Activated T-helper 1 cell treated with Interleukin-2 at 50 U/mL for 16 hours (primary cell): Measurements from ENCODE around the gene VIPR2.
"Not testable (repeated sequence)": the region's sequence is repeated elsewhere in the genome, so short reads cannot be mapped to it uniquely, and the experiment has no call there.

Experiments
- DNase-seq: peaks from one replicate; pipeline ENCODE4 v3.0.0-alpha.2; 2020; ENCODE audit warnings: low read depth

VIPR2 gene

GRCh38 chr7:159010411-159010810 is 134.3 kb downstream of the VIPR2 start:
- DNase-seq: no peak

GRCh38 chr7:159009951-159010350 is 134.7 kb downstream of the VIPR2 start:
- DNase-seq: no peak

- no peak for DNase-seq
Observed at GRCh38 chr7:159008417-159008816, 136.2 kb downstream of the VIPR2 start.

- DNase-seq: no peak
Observed at GRCh38 chr7:159007996-159008389, 136.7 kb downstream of the VIPR2 start.

- no peak for DNase-seq
Observed at GRCh38 chr7:159007364-159007995, 137.2 kb downstream of the VIPR2 start.

- DNase-seq: no peak
Observed at GRCh38 chr7:159006610-159007130, 138.0 kb downstream of the VIPR2 start.

- not testable (repeated sequence) for DNase-seq
Observed at GRCh38 chr7:159006022-159006609, 138.6 kb downstream of the VIPR2 start.

GRCh38 chr7:159005618-159006017 is 139.0 kb downstream of the VIPR2 start:
- no peak for DNase-seq

- DNase-seq: no peak
Observed at GRCh38 chr7:159004411-159004810, 140.3 kb downstream of the VIPR2 start.

- no peak for DNase-seq
Observed at GRCh38 chr7:159001811-159002210, 142.9 kb downstream of the VIPR2 start.

GRCh38 chr7:159000859-159001435 is 143.7 kb downstream of the VIPR2 start:
- no peak for DNase-seq

GRCh38 chr7:159000070-159000469 is 144.6 kb downstream of the VIPR2 start:
- DNase-seq: no peak

- DNase-seq: no peak
Observed at GRCh38 chr7:158999496-158999895, 145.2 kb downstream of the VIPR2 start.

GRCh38 chr7:158998261-158998660 is 146.4 kb downstream of the VIPR2 start:
- DNase-seq: not testable (repeated sequence)

GRCh38 chr7:158997471-158997870 is 147.2 kb downstream of the VIPR2 start:
- no peak for DNase-seq

- no peak for DNase-seq
Observed at GRCh38 chr7:158997110-158997453, 147.6 kb downstream of the VIPR2 start.

- no peak for DNase-seq
Observed at GRCh38 chr7:158996214-158997109, 148.2 kb downstream of the VIPR2 start.

- no peak for DNase-seq
Observed at GRCh38 chr7:158995514-158995913, 149.2 kb downstream of the VIPR2 start.

- no peak for DNase-seq
Observed at GRCh38 chr7:158994687-158995086, 150.0 kb downstream of the VIPR2 start.

GRCh38 chr7:158993591-158993990 is 151.1 kb downstream of the VIPR2 start:
- no peak for DNase-seq

GRCh38 chr7:158992759-158993158 is 151.9 kb downstream of the VIPR2 start:
- DNase-seq: no peak

GRCh38 chr7:158991824-158992621 is 152.6 kb downstream of the VIPR2 start:
- no peak for DNase-seq
